IMR-90 (cell line): ENCODE results near the gene EIF2S1.

ENCODE experiments used
- MXI1 ChIP-seq: IDR thresholded peaks from 2 replicates; pipeline ENCODE4 v1.6.1; 2012; ENCODE audit warnings: low read depth, mild to moderate bottlenecking, low read length, moderate library complexity, borderline replicate concordance
- TF ChIP-seq, protein P1 (sequence below): conservative IDR thresholded peaks from 2 replicates; pipeline ENCODE4 v1.5.1; 2012; ENCODE audit warnings: mild to moderate bottlenecking, low read depth, low read length, improper control_type of control experiment

DNA sequence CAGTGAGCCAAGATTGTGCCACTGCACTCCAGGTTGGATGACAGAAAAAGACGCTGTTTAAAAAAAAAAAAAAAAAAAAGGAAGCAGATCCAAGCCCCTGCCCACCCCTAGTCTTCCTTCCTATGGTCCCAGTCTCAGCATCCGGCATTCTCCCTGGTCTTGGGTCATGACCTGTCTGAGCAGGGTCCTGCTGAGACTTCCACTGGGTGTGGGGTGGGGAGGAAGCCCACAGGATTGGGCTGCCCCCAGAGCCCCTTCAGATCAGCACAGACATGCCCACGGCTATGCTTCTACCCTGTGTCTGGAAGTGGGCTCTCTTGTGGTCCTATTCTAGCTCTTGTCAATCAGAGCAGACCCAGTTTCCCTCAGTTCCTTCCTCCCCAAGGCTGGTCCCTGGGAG is 64.4 kb downstream of the EIF2S1 start:
- no peak for TF ChIP-seq MXI1
- TF ChIP-seq, protein P1, sequence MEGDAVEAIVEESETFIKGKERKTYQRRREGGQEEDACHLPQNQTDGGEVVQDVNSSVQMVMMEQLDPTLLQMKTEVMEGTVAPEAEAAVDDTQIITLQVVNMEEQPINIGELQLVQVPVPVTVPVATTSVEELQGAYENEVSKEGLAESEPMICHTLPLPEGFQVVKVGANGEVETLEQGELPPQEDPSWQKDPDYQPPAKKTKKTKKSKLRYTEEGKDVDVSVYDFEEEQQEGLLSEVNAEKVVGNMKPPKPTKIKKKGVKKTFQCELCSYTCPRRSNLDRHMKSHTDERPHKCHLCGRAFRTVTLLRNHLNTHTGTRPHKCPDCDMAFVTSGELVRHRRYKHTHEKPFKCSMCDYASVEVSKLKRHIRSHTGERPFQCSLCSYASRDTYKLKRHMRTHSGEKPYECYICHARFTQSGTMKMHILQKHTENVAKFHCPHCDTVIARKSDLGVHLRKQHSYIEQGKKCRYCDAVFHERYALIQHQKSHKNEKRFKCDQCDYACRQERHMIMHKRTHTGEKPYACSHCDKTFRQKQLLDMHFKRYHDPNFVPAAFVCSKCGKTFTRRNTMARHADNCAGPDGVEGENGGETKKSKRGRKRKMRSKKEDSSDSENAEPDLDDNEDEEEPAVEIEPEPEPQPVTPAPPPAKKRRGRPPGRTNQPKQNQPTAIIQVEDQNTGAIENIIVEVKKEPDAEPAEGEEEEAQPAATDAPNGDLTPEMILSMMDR, result no peak
